ENCODE measurements around the gene TMEM270. TPM values are rescaled to one million over a fixed set of nuclear protein-coding genes. Genes with fewer than 3 reads are reported as not detected.
"Not testable (repeated sequence)": the region's sequence is repeated elsewhere in the genome, so short reads cannot be mapped to it uniquely, and the experiment has no call there.

Gene TMEM270
- polyA plus RNA-seq, 3 donors = not detected

DNA sequence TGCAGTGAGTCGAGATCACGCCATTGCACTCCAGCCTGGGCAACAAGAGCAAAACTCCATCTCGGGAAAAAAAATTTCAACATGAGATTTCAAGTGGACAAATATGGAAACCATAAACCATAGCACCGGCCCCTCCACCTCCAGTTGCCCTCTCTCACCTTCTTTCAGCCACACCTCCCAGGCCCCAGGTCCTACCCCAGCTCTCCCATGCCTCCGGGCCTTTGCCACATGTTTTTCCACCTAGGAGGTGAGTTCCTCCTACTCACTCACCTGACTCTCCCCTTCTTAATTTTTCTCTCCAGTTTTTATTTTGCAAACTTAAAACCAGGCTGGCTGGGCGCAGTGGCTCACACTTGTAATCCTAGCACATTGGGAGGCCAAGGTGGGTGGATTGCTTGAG lies 43.8 kb upstream of the TMEM270 start:
- intact Hi-C loops (cut with micrococcal nuclease) = no loop called here
- H3K27ac ChIP-seq (ENCODE audit: low read depth in 1 of 2, low read length in 2 of 2) = no peak overlapping the region
- H3K4me1 ChIP-seq (ENCODE audit: control insufficient read depth in 1 of 2, insufficient read depth in 2 of 2, low read length in 2 of 2) = no peaks in the 10 kb centered on the region
- no peak overlapping the region for H3K9ac ChIP-seq (ENCODE audit: insufficient read depth, low read length, poor library complexity, severe bottlenecking)
- no peak overlapping the region for H3K4me2 ChIP-seq (replicated peaks; ENCODE audit: extremely low read depth, low read length, poor library complexity, severe bottlenecking)
- peaks cover 0 to 4% of the 10 kb centered on the region in 2 donors for H3K9me3 ChIP-seq (replicated peaks in 1 of 2; ENCODE audit: control insufficient read depth in 1 of 2, insufficient read depth in 1 of 2, low read length in 2 of 2)
- H3K27me3 ChIP-seq (ENCODE audit: control insufficient read depth in 2 of 2, insufficient read depth in 2 of 2, low read length in 2 of 2) = peaks cover 0 to 3% of the 10 kb centered on the region in 2 donors
- no peaks in the 10 kb centered on the region for H3K36me3 Mint-ChIP-seq
- peaks cover 15 to 26% (median 16%) of the 10 kb centered on the region in 3 donors for H3K27me3 Mint-ChIP-seq (ENCODE audit: low read depth in 3 of 3)
- peaks cover 0 to 9% (median 5%) of the 10 kb centered on the region in 7 donors for H3K9me3 Mint-ChIP-seq
- no peaks in the 10 kb centered on the region for H3K36me3 ChIP-seq (replicated peaks in 1 of 2; ENCODE audit: control insufficient read depth in 1 of 2, insufficient read depth in 2 of 2, low read length in 2 of 2)
- TF ChIP-seq, protein P1, sequence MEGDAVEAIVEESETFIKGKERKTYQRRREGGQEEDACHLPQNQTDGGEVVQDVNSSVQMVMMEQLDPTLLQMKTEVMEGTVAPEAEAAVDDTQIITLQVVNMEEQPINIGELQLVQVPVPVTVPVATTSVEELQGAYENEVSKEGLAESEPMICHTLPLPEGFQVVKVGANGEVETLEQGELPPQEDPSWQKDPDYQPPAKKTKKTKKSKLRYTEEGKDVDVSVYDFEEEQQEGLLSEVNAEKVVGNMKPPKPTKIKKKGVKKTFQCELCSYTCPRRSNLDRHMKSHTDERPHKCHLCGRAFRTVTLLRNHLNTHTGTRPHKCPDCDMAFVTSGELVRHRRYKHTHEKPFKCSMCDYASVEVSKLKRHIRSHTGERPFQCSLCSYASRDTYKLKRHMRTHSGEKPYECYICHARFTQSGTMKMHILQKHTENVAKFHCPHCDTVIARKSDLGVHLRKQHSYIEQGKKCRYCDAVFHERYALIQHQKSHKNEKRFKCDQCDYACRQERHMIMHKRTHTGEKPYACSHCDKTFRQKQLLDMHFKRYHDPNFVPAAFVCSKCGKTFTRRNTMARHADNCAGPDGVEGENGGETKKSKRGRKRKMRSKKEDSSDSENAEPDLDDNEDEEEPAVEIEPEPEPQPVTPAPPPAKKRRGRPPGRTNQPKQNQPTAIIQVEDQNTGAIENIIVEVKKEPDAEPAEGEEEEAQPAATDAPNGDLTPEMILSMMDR (IDR thresholded peaks at IDR 0.05) = no peak
- H2AFZ ChIP-seq (ENCODE audit: insufficient read depth, low read depth, low read length, poor library complexity, severe bottlenecking) = no peak overlapping the region
- no peak for DNase-seq
- no peak overlapping the region for H3K4me3 Mint-ChIP-seq
- no peak overlapping the region for H3K27ac Mint-ChIP-seq
- H4K20me1 ChIP-seq (ENCODE audit: insufficient read depth, low read length) = no peaks in the 10 kb centered on the region
- WGBS (ENCODE audit: insufficient coverage) = 93% methylated on average over 5 of the region's 6 CpGs
- no peak overlapping the region for H3K4me3 ChIP-seq (replicated peaks in 1 of 3; ENCODE audit: low read depth in 2 of 3, low read length in 3 of 3)
- H3K4me1 Mint-ChIP-seq = no peaks in the 10 kb centered on the region
- H3K79me2 ChIP-seq (ENCODE audit: insufficient read depth, low read length) = no peaks in the 10 kb centered on the region

DNA sequence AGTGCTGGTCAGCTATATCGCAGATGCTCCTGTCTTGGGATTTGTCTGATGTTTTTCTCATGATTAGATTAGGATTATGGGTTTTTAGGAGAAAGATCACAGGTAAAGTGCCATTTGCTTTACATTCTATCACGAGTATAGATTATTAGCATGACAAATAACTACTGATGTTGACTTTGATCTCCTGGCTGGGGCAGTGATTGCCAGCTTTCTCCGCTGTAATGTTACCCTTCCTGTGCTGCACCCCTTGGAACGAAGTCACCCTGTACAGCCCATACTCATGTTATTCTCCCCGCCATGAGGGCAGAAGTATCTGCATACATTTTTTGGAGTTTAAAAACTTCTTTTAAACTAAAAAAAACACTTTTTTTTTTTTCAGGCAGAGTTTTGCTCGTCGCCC lies 40.9 kb upstream of the TMEM270 start:
- no peaks in the 10 kb centered on the region for H3K4me1 ChIP-seq (ENCODE audit: control insufficient read depth in 1 of 2, insufficient read depth in 2 of 2, low read length in 2 of 2)
- H3K27ac Mint-ChIP-seq = peak overlapping the region in 1 of 7 donors; percentile 20
- H3K4me2 ChIP-seq (replicated peaks; ENCODE audit: extremely low read depth, low read length, poor library complexity, severe bottlenecking) = no peak overlapping the region
- no peak overlapping the region for H3K27ac ChIP-seq (ENCODE audit: low read depth in 1 of 2, low read length in 2 of 2)
- no peak overlapping the region for H3K4me3 ChIP-seq (replicated peaks in 1 of 3; ENCODE audit: low read depth in 2 of 3, low read length in 3 of 3)
- no peak overlapping the region for H3K9ac ChIP-seq (ENCODE audit: insufficient read depth, low read length, poor library complexity, severe bottlenecking)
- H3K27me3 ChIP-seq (ENCODE audit: control insufficient read depth in 2 of 2, insufficient read depth in 2 of 2, low read length in 2 of 2) = no peaks in the 10 kb centered on the region
- DNase-seq = no peak
- H3K27me3 Mint-ChIP-seq (ENCODE audit: low read depth in 3 of 3) = peaks cover 20 to 34% (median 21%) of the 10 kb centered on the region in 3 donors
- no peaks in the 10 kb centered on the region for H3K79me2 ChIP-seq (ENCODE audit: insufficient read depth, low read length)
- no peaks in the 10 kb centered on the region for H4K20me1 ChIP-seq (ENCODE audit: insufficient read depth, low read length)
- TF ChIP-seq, protein P1 (IDR thresholded peaks at IDR 0.05) = no peak
- H3K9me3 ChIP-seq (replicated peaks in 1 of 2; ENCODE audit: control insufficient read depth in 1 of 2, insufficient read depth in 1 of 2, low read length in 2 of 2) = no peaks in the 10 kb centered on the region
- intact Hi-C loops (cut with micrococcal nuclease) = loop anchor here in 1 of 2 donors (10.0 kb wide), 1 partner anchor 45 kb away; the partner anchor contains the start of gene CLDN3
- no peak overlapping the region for H3K4me3 Mint-ChIP-seq
- H3K9me3 Mint-ChIP-seq = peaks cover 0 to 2% (median 0%) of the 10 kb centered on the region in 7 donors
- H3K4me1 Mint-ChIP-seq = no peaks in the 10 kb centered on the region
- H2AFZ ChIP-seq (ENCODE audit: insufficient read depth, low read depth, low read length, poor library complexity, severe bottlenecking) = no peak overlapping the region
- no peaks in the 10 kb centered on the region for H3K36me3 ChIP-seq (replicated peaks in 1 of 2; ENCODE audit: control insufficient read depth in 1 of 2, insufficient read depth in 2 of 2, low read length in 2 of 2)
- no peaks in the 10 kb centered on the region for H3K36me3 Mint-ChIP-seq
- WGBS (ENCODE audit: insufficient coverage) = 98% methylated on average over 6 of the region's 7 CpGs

DNA sequence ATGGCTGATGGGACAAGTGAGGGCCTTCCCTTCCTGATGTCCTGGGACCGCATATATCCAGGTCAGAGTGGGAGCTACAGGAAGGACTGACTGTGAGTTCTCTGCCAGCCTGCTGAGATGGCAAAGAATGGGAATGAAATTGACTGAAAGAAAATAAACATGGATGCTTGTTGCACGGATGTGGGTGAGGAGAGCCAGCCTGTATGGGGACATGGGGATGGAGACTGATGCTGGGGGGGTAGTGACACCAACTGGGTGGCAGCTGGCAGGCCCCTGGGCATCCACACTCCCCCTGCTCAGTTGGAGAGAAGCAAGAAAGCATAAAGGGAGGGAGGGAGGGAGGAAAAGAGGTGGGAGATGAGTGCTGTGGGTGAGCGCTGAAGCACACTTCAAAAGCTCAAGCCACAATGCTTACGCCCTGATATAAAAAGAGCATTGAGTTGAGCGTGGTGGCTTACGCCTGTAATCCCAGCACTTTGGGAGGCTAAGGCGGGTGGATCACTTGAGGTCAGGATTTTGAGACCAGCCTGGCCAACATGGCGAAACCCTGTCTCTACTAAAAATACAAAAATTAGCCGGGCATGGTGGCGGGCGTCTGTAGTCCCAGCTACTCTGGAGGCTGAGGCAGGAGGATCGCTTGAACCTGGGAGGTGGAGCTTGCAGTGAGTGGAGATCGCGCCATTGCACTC lies 39.2 kb upstream of the TMEM270 start:
- not testable (repeated sequence) for H3K9me3 Mint-ChIP-seq; H4K20me1 ChIP-seq (ENCODE audit: insufficient read depth, low read length); H3K9me3 ChIP-seq (replicated peaks in 1 of 2; ENCODE audit: control insufficient read depth in 1 of 2, insufficient read depth in 1 of 2, low read length in 2 of 2); H3K27ac ChIP-seq (ENCODE audit: low read depth in 1 of 2, low read length in 2 of 2); H3K36me3 Mint-ChIP-seq; H3K27me3 ChIP-seq (ENCODE audit: control insufficient read depth in 2 of 2, insufficient read depth in 2 of 2, low read length in 2 of 2); H3K79me2 ChIP-seq (ENCODE audit: insufficient read depth, low read length); DNase-seq; H3K4me3 ChIP-seq (replicated peaks in 1 of 3; ENCODE audit: low read depth in 2 of 3, low read length in 3 of 3); H3K4me3 Mint-ChIP-seq; H3K4me2 ChIP-seq (replicated peaks; ENCODE audit: extremely low read depth, low read length, poor library complexity, severe bottlenecking); H3K9ac ChIP-seq (ENCODE audit: insufficient read depth, low read length, poor library complexity, severe bottlenecking); H2AFZ ChIP-seq (ENCODE audit: insufficient read depth, low read depth, low read length, poor library complexity, severe bottlenecking); H3K36me3 ChIP-seq (replicated peaks in 1 of 2; ENCODE audit: control insufficient read depth in 1 of 2, insufficient read depth in 2 of 2, low read length in 2 of 2)
- Mint-ChIP-seq H3K4me1 (peaks cover 12% of the 10 kb centered on the region), H3K27ac (peak overlapping the region in 3 of 7 donors; percentile 19 to 44 (median 37)), H3K27me3 (ENCODE audit: low read depth in 3 of 3) (peaks cover 17 to 34% (median 20%) of the 10 kb centered on the region in 3 donors)
- intact Hi-C loops (cut with micrococcal nuclease) = loop anchor here in 1 of 2 donors (10.0 kb wide), 1 partner anchor 47 kb away; the partner anchor contains the start of gene CLDN3
- 89% methylated on average over 4 of the region's 14 CpGs for WGBS (ENCODE audit: insufficient coverage)
- H3K4me1 ChIP-seq (ENCODE audit: control insufficient read depth in 1 of 2, insufficient read depth in 2 of 2, low read length in 2 of 2) = peaks cover 12 to 13% of the 10 kb centered on the region in 2 donors

All from CD14-positive monocyte (primary cell).